Esophagus squamous epithelium (tissue), 5 donors: ENCODE results near the gene IL34. TPM values are rescaled to one million over a fixed set of nuclear protein-coding genes. Genes with fewer than 3 reads are reported as not detected.

Experiments used
- DNase-seq: peaks from one replicate; lab custom pipeline; 2025; lab: John Stamatoyannopoulos, UW
- H3K27ac ChIP-seq, 4 donors: fragments of 200-600 bp; sonication (generic); one replicate each; pipeline ENCODE4 v1.5.1; 2016 to 2019; ENCODE audit warnings: mild to moderate bottlenecking in 1 of 4
- H3K27me3 ChIP-seq, 4 donors: fragments of 200-600 bp; sonication (generic); 1 replicate in 3 of 4; 2 replicates in 1 of 4; pipeline versions ENCODE4 v1.5.1 to v1.6.0; 2017 to 2021; ENCODE audit warnings: antibody characterized with exemption in 1 of 4
- H3K36me3 ChIP-seq, 3 donors: fragments of 200-600 bp; sonication (generic); one replicate each; pipeline ENCODE4 v1.5.1; 2016 to 2019
- H3K4me1 ChIP-seq, 3 donors: fragments of 200-600 bp; sonication (generic); one replicate each; pipeline ENCODE4 v1.5.1; 2017 to 2019
- H3K4me3 ChIP-seq, 4 donors: fragments of 200-600 bp; sonication (generic); 1 replicate in 3 of 4; 2 replicates in 1 of 4; pipeline ENCODE4 v1.5.1; 2016 to 2019; ENCODE audit warnings: mild to moderate bottlenecking in 2 of 4, moderate library complexity in 1 of 4
- H3K9me3 ChIP-seq, 3 donors: fragments of 200-600 bp; sonication (generic); one replicate each; pipeline ENCODE4 v1.5.1; 2016 to 2019
- POLR2A ChIP-seq, 4 donors: fragments of 450-650 bp; IDR thresholded peaks; one replicate each; pipeline ENCODE4 v1.6.1; 2017; ENCODE audit warnings: antibody characterized with exemption in 4 of 4, mild to moderate bottlenecking in 4 of 4, moderate library complexity in 3 of 4
- WGBS, 2 donors: methylation state at CpG; one replicate each; pipeline ENCODE4 v1.1.5; 2018; 5-methylcytosine and 5-hydroxymethylcytosine counted together
- intact Hi-C: fragments of 100-400 bp; cut with DNase I; formaldehyde crosslinking; loops from one replicate; pipeline ENCODE4 v1.15.0; 2022
- total RNA-seq, 4 donors: library from RNA; depleted of rRNA; stranded (reverse); fragments of >200 nt; gene quantifications; one replicate each; pipeline ENCODE4 v1.1.0, GENCODE V29; 2016
- TF ChIP-seq, protein P1 (sequence below), 6 experiments: fragments of 450-650 bp in 4 of 6; fragments of 200-600 bp in 2 of 6; sonication (generic) in 2 of 6; IDR thresholded peaks; one replicate each; pipeline ENCODE4 v1.5.1; 2016 to 2019; ENCODE audit warnings: antibody characterized with exemption in 6 of 6, mild to moderate bottlenecking in 4 of 6, moderate library complexity in 4 of 6
- donor health status: DM: yes; HTN: yes; CAD: no.

Gene IL34
- total RNA-seq, 4 donors from 2014 or later = 3.2 to 26.6 (median 9.1) TPM

DNA sequence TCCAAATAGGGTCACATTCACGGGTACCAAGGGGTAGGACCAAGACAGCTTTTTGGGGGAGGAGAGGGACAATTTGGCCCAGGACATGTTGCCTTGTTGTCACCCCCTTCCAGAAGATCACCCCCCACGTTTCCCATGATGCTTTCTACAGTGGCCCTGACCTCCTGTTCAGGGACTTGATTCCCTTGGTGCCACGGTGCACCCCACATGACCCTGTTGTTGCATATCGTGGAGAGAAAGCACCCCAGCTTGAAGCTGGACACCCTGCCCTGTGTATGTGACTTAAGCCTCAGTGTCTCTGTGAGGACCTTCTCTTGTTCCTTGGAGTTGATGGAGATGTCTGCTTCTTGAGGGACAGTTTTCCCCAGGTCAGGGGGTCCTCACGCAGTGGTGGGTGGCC, 12.6 kb downstream of the IL34 start:
- Histone ChIP-seq H3K27ac (no peak overlapping the region), H3K9me3 (no peaks in the 10 kb centered on the region), H3K27me3 (no peaks in the 10 kb centered on the region), H3K4me3 (no peak overlapping the region), H3K36me3 (peaks cover 10 to 56% (median 12%) of the 10 kb centered on the region in 3 donors), H3K4me1 (peaks cover 0 to 26% (median 4%) of the 10 kb centered on the region in 3 donors)
- TF ChIP-seq, protein P1, sequence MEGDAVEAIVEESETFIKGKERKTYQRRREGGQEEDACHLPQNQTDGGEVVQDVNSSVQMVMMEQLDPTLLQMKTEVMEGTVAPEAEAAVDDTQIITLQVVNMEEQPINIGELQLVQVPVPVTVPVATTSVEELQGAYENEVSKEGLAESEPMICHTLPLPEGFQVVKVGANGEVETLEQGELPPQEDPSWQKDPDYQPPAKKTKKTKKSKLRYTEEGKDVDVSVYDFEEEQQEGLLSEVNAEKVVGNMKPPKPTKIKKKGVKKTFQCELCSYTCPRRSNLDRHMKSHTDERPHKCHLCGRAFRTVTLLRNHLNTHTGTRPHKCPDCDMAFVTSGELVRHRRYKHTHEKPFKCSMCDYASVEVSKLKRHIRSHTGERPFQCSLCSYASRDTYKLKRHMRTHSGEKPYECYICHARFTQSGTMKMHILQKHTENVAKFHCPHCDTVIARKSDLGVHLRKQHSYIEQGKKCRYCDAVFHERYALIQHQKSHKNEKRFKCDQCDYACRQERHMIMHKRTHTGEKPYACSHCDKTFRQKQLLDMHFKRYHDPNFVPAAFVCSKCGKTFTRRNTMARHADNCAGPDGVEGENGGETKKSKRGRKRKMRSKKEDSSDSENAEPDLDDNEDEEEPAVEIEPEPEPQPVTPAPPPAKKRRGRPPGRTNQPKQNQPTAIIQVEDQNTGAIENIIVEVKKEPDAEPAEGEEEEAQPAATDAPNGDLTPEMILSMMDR (IDR thresholded peaks at IDR 0.05) = no peak
- no peak for TF ChIP-seq POLR2A (IDR thresholded peaks at IDR 0.05)
- intact Hi-C loops = loop anchor here (5.0 to 10.0 kb wide), 2 partner anchors 137 to 294 kb away; partner anchors contain the start of genes COG4 and SF3B3
- 53 to 64% methylated on average over 3 to 4 of the region's 5 CpGs for WGBS, 2 donors
- DNase-seq = no peak

DNA sequence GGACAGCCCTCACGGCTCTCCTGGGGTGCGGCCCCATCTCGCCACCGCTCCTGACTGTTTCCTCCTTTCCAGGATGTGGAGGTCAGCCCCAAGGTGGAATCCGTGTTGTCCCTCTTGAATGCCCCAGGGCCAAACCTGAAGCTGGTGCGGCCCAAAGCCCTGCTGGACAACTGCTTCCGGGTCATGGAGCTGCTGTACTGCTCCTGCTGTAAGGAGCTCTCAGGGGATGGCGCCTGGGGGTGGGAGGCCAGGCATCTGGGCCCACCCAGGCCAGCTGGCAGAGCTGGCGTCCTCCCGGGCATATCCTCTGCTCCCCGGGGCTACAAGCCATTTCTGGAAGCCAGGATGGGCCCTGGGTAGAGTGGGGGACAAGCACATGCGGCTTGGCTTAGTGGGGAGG, 13.2 kb downstream of the IL34 start:
- Histone ChIP-seq H3K27me3 (no peaks in the 10 kb centered on the region), H3K9me3 (no peaks in the 10 kb centered on the region), H3K27ac (no peak overlapping the region), H3K4me1 (peaks cover 0 to 21% (median 0%) of the 10 kb centered on the region in 3 donors), H3K36me3 (peaks cover 15 to 61% (median 16%) of the 10 kb centered on the region in 3 donors), H3K4me3 (no peak overlapping the region)
- intact Hi-C loops = loop anchor here (5.0 to 10.0 kb wide), 2 partner anchors 137 to 295 kb away; partner anchors contain the start of genes COG4 and SF3B3
- TF ChIP-seq, protein P1 (IDR thresholded peaks at IDR 0.05) = no peak
- TF ChIP-seq POLR2A (IDR thresholded peaks at IDR 0.05) = no peak
- no peak for DNase-seq
- 60 to 81% methylated on average over 3 to 7 of the region's 12 CpGs for WGBS, 2 donors

DNA sequence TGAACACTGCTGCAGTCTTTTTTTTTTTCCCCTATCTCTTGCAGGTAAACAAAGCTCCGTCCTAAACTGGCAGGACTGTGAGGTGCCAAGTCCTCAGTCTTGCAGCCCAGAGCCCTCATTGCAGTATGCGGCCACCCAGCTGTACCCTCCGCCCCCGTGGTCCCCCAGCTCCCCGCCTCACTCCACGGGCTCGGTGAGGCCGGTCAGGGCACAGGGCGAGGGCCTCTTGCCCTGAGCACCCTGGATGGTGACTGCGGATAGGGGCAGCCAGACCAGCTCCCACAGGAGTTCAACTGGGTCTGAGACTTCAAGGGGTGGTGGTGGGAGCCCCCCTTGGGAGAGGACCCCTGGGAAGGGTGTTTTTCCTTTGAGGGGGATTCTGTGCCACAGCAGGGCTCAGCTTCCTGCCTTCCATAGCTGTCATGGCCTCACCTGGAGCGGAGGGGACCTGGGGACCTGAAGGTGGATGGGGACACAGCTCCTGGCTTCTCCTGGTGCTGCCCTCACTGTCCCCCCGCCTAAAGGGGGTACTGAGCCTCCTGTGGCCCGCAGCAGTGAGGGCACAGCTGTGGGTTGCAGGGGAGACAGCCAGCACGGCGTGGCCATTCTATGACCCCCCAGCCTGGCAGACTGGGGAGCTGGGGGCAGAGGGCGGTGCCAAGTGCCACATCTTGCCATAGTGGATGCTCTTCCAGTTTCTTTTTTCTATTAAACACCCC, 13.8 kb downstream of the IL34 start:
- Histone ChIP-seq H3K27me3 (no peaks in the 10 kb centered on the region), H3K27ac (no peak overlapping the region), H3K9me3 (no peaks in the 10 kb centered on the region), H3K4me1 (peaks cover 0 to 21% (median 0%) of the 10 kb centered on the region in 3 donors), H3K36me3 (peaks cover 21 to 63% (median 22%) of the 10 kb centered on the region in 3 donors), H3K4me3 (no peak overlapping the region)
- no peak for DNase-seq
- intact Hi-C loops = loop anchor here (5.0 to 10.0 kb wide), 2 partner anchors 138 to 295 kb away; partner anchors contain the start of genes COG4 and SF3B3
- WGBS, 2 donors = no CpG with 5 or more reads among the region's 16 CpGs
- TF ChIP-seq POLR2A (IDR thresholded peaks at IDR 0.05) = no peak
- TF ChIP-seq, protein P1 (IDR thresholded peaks at IDR 0.05) = no peak

DNA sequence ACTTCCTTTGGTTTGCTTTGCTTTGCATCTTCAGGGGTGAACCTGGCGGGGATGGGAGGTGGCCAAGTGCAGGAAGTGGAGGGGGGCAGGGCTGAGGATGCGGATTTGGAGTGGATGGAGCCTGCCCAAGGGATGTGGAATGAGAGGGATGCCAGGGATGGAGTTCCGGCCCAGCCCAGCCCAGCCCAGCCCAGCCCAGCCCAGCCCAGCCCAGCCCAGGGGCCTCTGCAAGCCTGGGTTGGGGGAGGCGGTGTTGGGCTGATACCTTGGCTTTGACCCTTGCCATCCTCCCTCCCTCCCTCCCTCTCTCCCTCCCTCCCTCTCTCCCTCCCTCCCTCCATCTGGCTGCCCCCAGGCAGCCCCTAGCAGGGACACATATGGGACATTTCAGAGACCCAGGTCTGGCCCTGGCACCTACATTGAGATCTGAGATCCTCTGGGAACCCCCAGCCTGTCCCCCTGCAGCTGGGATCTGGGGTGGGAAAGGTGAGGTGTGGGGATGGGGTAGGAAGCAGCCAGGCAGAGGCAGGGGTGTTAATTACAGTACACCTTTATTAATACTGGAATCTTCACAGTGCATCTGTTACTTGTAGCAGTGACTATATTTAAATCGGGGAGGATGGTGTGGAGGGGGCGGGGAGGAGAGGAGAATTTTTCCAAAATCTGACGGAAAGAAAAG, 14.5 kb downstream of the IL34 start:
- peaks cover 28 to 64% (median 29%) of the 10 kb centered on the region in 3 donors for H3K36me3 ChIP-seq
- no peak for DNase-seq
- intact Hi-C loops = no loop called here

More for the DNA sequence above, 14.5 kb downstream of the IL34 start:
- Histone ChIP-seq H3K9me3 (no peaks in the 10 kb centered on the region), H3K27ac (no peak overlapping the region), H3K27me3 (no peaks in the 10 kb centered on the region), H3K4me3 (no peak overlapping the region), H3K4me1 (peaks cover 0 to 21% (median 0%) of the 10 kb centered on the region in 3 donors)
- WGBS, 2 donors = 31 to 50% methylated on average over 3 to 6 of the region's 7 CpGs
- TF ChIP-seq POLR2A (IDR thresholded peaks at IDR 0.05) = no peak
- TF ChIP-seq, protein P1 (IDR thresholded peaks at IDR 0.05) = no peak
